H1 (cell line): ENCODE measurements around the gene NOTCH4. TPM values are rescaled to one million over a fixed set of nuclear protein-coding genes. Genes with fewer than 3 reads are reported as not detected.
"Not testable (repeated sequence)": the region's sequence is repeated elsewhere in the genome, so short reads cannot be mapped to it uniquely, and the experiment has no call there.

Source experiments
- CTCF ChIA-PET: fragments of 300-600 bp; sonication (Branson Sonifier 250); formaldehyde crosslinking; loops from one replicate; lab custom pipeline; 2021; ENCODE audit not compliant: partially characterized antibody; lab: Charles Lee
- POLR2A ChIA-PET: fragments of 300-600 bp; sonication (Branson Sonifier 250); formaldehyde crosslinking; loops from one replicate; lab custom pipeline; 2021; ENCODE audit warnings: inconsistent platforms; ENCODE audit not compliant: partially characterized antibody; lab: Charles Lee
- DNase-seq, 2 experiments: peaks; one replicate each; pipeline versions ENCODE4 v3.0.0 to v3.0.0-alpha.2; 2010 to 2022; ENCODE audit warnings: low spot score in 2 of 2, low read depth in 1 of 2, mixed read lengths in 1 of 2
- FAIRE-seq: peaks from 2 replicates; lab custom pipeline; 2011; peaks lifted over from hg19 to GRCh38; lab: Jason Lieb, UNC
- H2AFZ ChIP-seq: 2 replicates; pipeline ENCODE4 v1.8.1; 2012; ENCODE audit warnings: low read length, inconsistent platforms
- H2AK5ac ChIP-seq: 2 replicates; pipeline ENCODE4 v1.6.1; 2013; ENCODE audit warnings: low read depth, low read length
- H2BK120ac ChIP-seq: replicated peaks from 2 replicates; pipeline ENCODE3; 2013; ENCODE audit warnings: low read depth, low read length, inconsistent platforms
- H2BK12ac ChIP-seq: 2 replicates; pipeline ENCODE4 v1.6.1; 2013; ENCODE audit warnings: low read depth, low read length
- H2BK15ac ChIP-seq: 2 replicates; pipeline ENCODE4 v1.6.1; 2013; ENCODE audit warnings: low read length
- H2BK20ac ChIP-seq: 2 replicates; pipeline ENCODE4 v1.6.1; 2013; ENCODE audit warnings: low read length
- H2BK5ac ChIP-seq: 2 replicates; pipeline ENCODE4 v1.6.1; 2013; ENCODE audit warnings: low read depth, low read length
- H3K14ac ChIP-seq: 2 replicates; pipeline ENCODE4 v1.6.1; 2013; ENCODE audit warnings: inconsistent platforms; ENCODE audit not compliant: insufficient read length
- H3K18ac ChIP-seq: 2 replicates; pipeline ENCODE4 v1.6.1; 2013; ENCODE audit warnings: low read length; ENCODE audit errors: extremely low read depth
- H3K23ac ChIP-seq: 2 replicates; pipeline ENCODE4 v1.6.1; 2013; ENCODE audit warnings: inconsistent platforms; ENCODE audit not compliant: insufficient read length
- H3K23me2 ChIP-seq: 2 replicates; pipeline ENCODE4 v1.6.1; 2013; ENCODE audit warnings: low read depth, low read length
- H3K27ac ChIP-seq: 2 replicates; pipeline ENCODE4 v1.6.1; 2011; ENCODE audit warnings: low read depth, low read length, inconsistent platforms
- H3K27me3 ChIP-seq, 4 experiments: replicated peaks in 1 of 4; 1 replicate in 1 of 4; 2 replicates in 3 of 4; pipeline versions ENCODE4 v1.6.1 to v1.8.1; 2011 to 2013; ENCODE audit warnings: low read length in 3 of 4, mild to moderate bottlenecking in 3 of 4, inconsistent platforms in 2 of 4, mixed read lengths in 2 of 4, moderate library complexity in 1 of 4; ENCODE audit not compliant: control insufficient read depth in 3 of 4, insufficient read depth in 3 of 4; ENCODE audit errors: extremely low read depth in 1 of 4
- H3K36me3 ChIP-seq, 4 experiments: 2 replicates each; pipeline versions ENCODE4 v1.6.1 to v1.8.1; 2011 to 2013; ENCODE audit warnings: mild to moderate bottlenecking in 4 of 4, low read length in 3 of 4, moderate library complexity in 2 of 4, control low read depth in 1 of 4, inconsistent platforms in 1 of 4; ENCODE audit not compliant: insufficient read depth in 4 of 4, control insufficient read depth in 2 of 4
- H3K4ac ChIP-seq: replicated peaks from 2 replicates; pipeline ENCODE3; 2013; ENCODE audit warnings: low read length, low read depth, mixed read lengths, inconsistent platforms; ENCODE audit not compliant: insufficient read length
- H3K4me1 ChIP-seq, 4 experiments: replicated peaks in 1 of 4; 1 replicate in 1 of 4; 2 replicates in 3 of 4; pipeline versions ENCODE4 v1.6.1 to v1.8.1; 2011 to 2013; ENCODE audit warnings: low read length in 3 of 4, inconsistent platforms in 2 of 4, mixed read lengths in 1 of 4; ENCODE audit not compliant: insufficient read depth in 4 of 4, control insufficient read depth in 3 of 4
- H3K4me2 ChIP-seq, 2 experiments: 2 replicates each; pipeline versions ENCODE4 v1.6.1 to v1.8.1; 2011 to 2013; ENCODE audit warnings: low read depth in 2 of 2, low read length in 2 of 2, control low read depth in 1 of 2, inconsistent platforms in 1 of 2, mild to moderate bottlenecking in 1 of 2; ENCODE audit not compliant: insufficient read depth in 1 of 2
- H3K4me3 ChIP-seq, 4 experiments: fragments of 200-600, 300-600 bp in 1 of 4; sonication (generic), shearing (Covaris generic), sonication (Bioruptor Twin) in 1 of 4; 2 replicates each; pipeline versions ENCODE4 v1.5.1 to v1.8.1; 2011 to 2016; ENCODE audit warnings: low read length in 4 of 4, low read depth in 3 of 4, control low read depth in 2 of 4, inconsistent platforms in 2 of 4, mild to moderate bottlenecking in 2 of 4, mixed read lengths in 1 of 4, moderate library complexity in 1 of 4; ENCODE audit not compliant: insufficient read depth in 2 of 4; ENCODE audit errors: extremely low read depth in 1 of 4
- H3K56ac ChIP-seq: replicated peaks from 2 replicates; pipeline ENCODE3; 2013; ENCODE audit warnings: low read depth, mild to moderate bottlenecking, mixed read lengths, low read length, inconsistent platforms; ENCODE audit not compliant: insufficient read length
- H3K79me1 ChIP-seq: 2 replicates; pipeline ENCODE4 v1.6.1; 2013; ENCODE audit warnings: low read depth, low read length, control low read depth
- H3K79me2 ChIP-seq, 2 experiments: 2 replicates each; pipeline versions ENCODE4 v1.6.1 to v1.8.1; 2012 to 2013; ENCODE audit warnings: low read length in 2 of 2, mild to moderate bottlenecking in 2 of 2, inconsistent platforms in 1 of 2; ENCODE audit not compliant: insufficient read depth in 2 of 2, control insufficient read depth in 1 of 2
- H3K9ac ChIP-seq, 4 experiments: replicated peaks in 1 of 4; 1 replicate in 1 of 4; 2 replicates in 3 of 4; pipeline versions ENCODE4 v1.6.1 to v1.8.1; 2011 to 2013; ENCODE audit warnings: low read depth in 3 of 4, low read length in 3 of 4, control low read depth in 2 of 4, mild to moderate bottlenecking in 2 of 4, moderate library complexity in 2 of 4, inconsistent platforms in 1 of 4; ENCODE audit errors: extremely low read depth in 1 of 4
- H3K9me3 ChIP-seq, 2 experiments: 2 replicates each; pipeline versions ENCODE4 v1.6.1 to v1.8.1; 2012 to 2013; ENCODE audit warnings: mild to moderate bottlenecking in 2 of 2, moderate library complexity in 2 of 2, control low read depth in 1 of 2, inconsistent platforms in 1 of 2, low read depth in 1 of 2, low read length in 1 of 2, mixed read lengths in 1 of 2; ENCODE audit not compliant: insufficient read depth in 2 of 2
- H4K20me1 ChIP-seq, 2 experiments: replicated peaks in 1 of 2; 2 replicates each; pipeline versions ENCODE3 to v1.8.1; 2011 to 2013; ENCODE audit warnings: inconsistent platforms in 2 of 2, low read length in 2 of 2, mild to moderate bottlenecking in 1 of 2; ENCODE audit not compliant: insufficient read depth in 2 of 2, control insufficient read depth in 1 of 2
- H4K5ac ChIP-seq: 2 replicates; pipeline ENCODE4 v1.6.1; 2013; ENCODE audit warnings: low read length, low read depth, mixed read lengths, inconsistent platforms; ENCODE audit not compliant: insufficient read length
- H4K8ac ChIP-seq: 2 replicates; pipeline ENCODE4 v1.8.0; 2013; ENCODE audit warnings: mild to moderate bottlenecking, moderate library complexity, low read length, inconsistent platforms; ENCODE audit not compliant: insufficient read depth; ENCODE audit errors: extremely low read depth
- H4K91ac ChIP-seq: replicated peaks from 2 replicates; pipeline ENCODE3; 2013; ENCODE audit warnings: low read length, mixed read lengths, inconsistent platforms; ENCODE audit not compliant: insufficient read length
- WGBS, 2 experiments: shearing (Covaris generic) in 1 of 2; methylation state at CpG; one replicate each; pipeline versions ENCODE4 v1.1.6 to v1.1.7; 2013 to 2015; ENCODE audit warnings: low lambda C conversion rate in 2 of 2, mixed read lengths in 2 of 2, inconsistent platforms in 1 of 2, low coverage in 1 of 2, missing lambda C conversion rate in 1 of 2; ENCODE audit not compliant: insufficient replicate concordance in 2 of 2, insufficient coverage in 1 of 2, insufficient read length in 1 of 2; ENCODE audit errors: extremely low coverage in 1 of 2, missing lambda C conversion rate in 1 of 2; 5-methylcytosine and 5-hydroxymethylcytosine counted together
- polyA plus RNA-seq, 7 experiments: library from polyadenylated mRNA; depleted of rRNA in 3 of 7; stranded (reverse) in 5 of 7; unstranded in 2 of 7; fragments of >200 nt in 5 of 7; fragments of 200-250 nt in 2 of 7; gene quantifications; 1 replicate in 5 of 7; 2 replicates in 1 of 7; 4 replicates in 1 of 7; pipeline versions ENCODE4 v1.2.1 to v1.2.3, GENCODE V29; 2011 to 2013; ENCODE audit warnings: missing spikeins in 2 of 7, mixed read lengths in 2 of 7
- total RNA-seq: library from RNA; stranded (reverse); fragmentation: NEBNext Ultra II Directional; extraction: Animal tissue kit (Norgen Biotek cat#: 25700); gene quantifications from 2 replicates; pipeline ENCODE4 v1.2.1, GENCODE V29; 2021

Gene NOTCH4
- total and polyA plus RNA-seq, 2 of the 8 experiments (the other 6 are each of a cell fraction or from before 2014, with no cell fraction given) = 1.9 to 2.8 TPM

GRCh38 chr6:32242318-32242813 lies 18.5 kb upstream of the NOTCH4 start:
- H3K23me2 ChIP-seq, H3K4me1 ChIP-seq, H3K23ac ChIP-seq, H2BK20ac ChIP-seq, H3K14ac ChIP-seq, H2BK12ac ChIP-seq, H3K18ac ChIP-seq, FAIRE-seq, H2AK5ac ChIP-seq, H3K27me3 ChIP-seq, H3K79me2 ChIP-seq, H3K9ac ChIP-seq, H3K4me2 ChIP-seq, H2BK15ac ChIP-seq, H2AFZ ChIP-seq, H2BK5ac ChIP-seq, H2BK120ac ChIP-seq, H3K9me3 ChIP-seq, H3K4me3 ChIP-seq, H3K4ac ChIP-seq, H3K79me1 ChIP-seq, DNase-seq, CTCF ChIA-PET, H3K56ac ChIP-seq, H4K5ac ChIP-seq, H3K27ac ChIP-seq, H4K8ac ChIP-seq, H3K36me3 ChIP-seq, H4K20me1 ChIP-seq, POLR2A ChIA-PET, H4K91ac ChIP-seq: not testable (repeated sequence)
- WGBS, 2 experiments = 79 to 86% methylated on average over 1 to 4 of the region's 4 CpGs
